AG04449 (cell line): ENCODE data around the gene SLC6A6.

Experiments used
- CTCF ChIA-PET: fragments of 350-600 bp; formaldehyde crosslinking; extraction: SDS; loops from one replicate; lab custom pipeline; 2021; ENCODE audit warnings: antibody characterized with exemption; lab: Yijun Ruan, JAX
- POLR2A ChIA-PET: fragments of 400-600, 350-600 bp; formaldehyde crosslinking; extraction: SDS; loops from one replicate; lab custom pipeline; 2020; ENCODE audit warnings: antibody characterized with exemption, inconsistent platforms; lab: Yijun Ruan, JAX
- DNase-seq: peaks from one replicate; pipeline ENCODE4 v3.0.0-alpha.2; 2010; ENCODE audit warnings: low read depth, low spot score
- H3K4me3 ChIP-seq: 2 replicates; pipeline ENCODE4 v1.5.1; 2011; ENCODE audit warnings: low read depth, mild to moderate bottlenecking, control low read depth, low read length
- CTCF ChIP-seq: IDR thresholded peaks from one replicate; pipeline ENCODE4 v1.5.1; 2011; ENCODE audit warnings: mild to moderate bottlenecking, moderate library complexity, low read length, control low read depth, inconsistent platforms; ENCODE audit not compliant: insufficient read depth; ENCODE audit errors: missing control alignments

SLC6A6 gene

GRCh38 chr3:14454639-14455310 lies 52.4 kb downstream of the SLC6A6 start:
- ChIA-PET POLR2A (no interaction called here), CTCF (interaction anchor here (1.1 to 14.7 kb wide), 5 partner anchors 12 to 252 kb away, joined by 3 to 303 read pairs (median 6); no protein-coding TSS in a partner anchor)
- TF ChIP-seq CTCF, result no peak
- no peak overlapping the region for H3K4me3 ChIP-seq
- DNase-seq, result no peak

GRCh38 chr3:14455571-14456317 lies 53.3 kb downstream of the SLC6A6 start:
- TF ChIP-seq CTCF, result no peak
- H3K4me3 ChIP-seq, result no peak overlapping the region
- ChIA-PET POLR2A (no interaction called here), CTCF (interaction anchor here (1.6 to 14.7 kb wide), 5 partner anchors 11 to 253 kb away, joined by 6 to 303 read pairs (median 11); no protein-coding TSS in a partner anchor)
- DNase-seq, result no peak

GRCh38 chr3:14456794-14457193 lies 54.4 kb downstream of the SLC6A6 start:
- POLR2A ChIA-PET, result no interaction called here
- TF ChIP-seq CTCF, result no peak
- CTCF ChIA-PET, result interaction anchor here (1.9 to 14.7 kb wide), 4 partner anchors 11 to 254 kb away, joined by 6 to 303 read pairs (median 100); no protein-coding TSS in a partner anchor
- no peak for DNase-seq
- H3K4me3 ChIP-seq, result no peak overlapping the region

GRCh38 chr3:14457481-14457880 lies 55.1 kb downstream of the SLC6A6 start:
- ChIA-PET POLR2A (no interaction called here), CTCF (interaction anchor here (2.0 to 14.7 kb wide), 3 partner anchors 11 to 255 kb away, joined by 11 to 303 read pairs (median 188); no protein-coding TSS in a partner anchor)
- H3K4me3 ChIP-seq, result no peak overlapping the region
- DNase-seq, result no peak
- TF ChIP-seq CTCF, result no peak

GRCh38 chr3:14457999-14458398 lies 55.6 kb downstream of the SLC6A6 start:
- DNase-seq, result no peak
- ChIA-PET CTCF (interaction anchor here (0.8 to 14.7 kb wide), 8 partner anchors 10 to 561 kb away, joined by 3 to 303 read pairs (median 8); no protein-coding TSS in a partner anchor), POLR2A (interaction anchor here (1.0 kb wide), 1 partner anchor 56 kb away, joined by 4 read pairs; the partner anchor contains the start of gene SLC6A6)
- H3K4me3 ChIP-seq, result no peak overlapping the region
- no peak for TF ChIP-seq CTCF
